Heart left ventricle (tissue), 13 donors: ENCODE results near the gene ASB7.

ENCODE experiments used
- CTCF ChIP-seq, 12 donors: fragments of 200-600 bp; sonication (generic) in 4 of 12; IDR thresholded peaks; one replicate each; pipeline versions ENCODE4 v1.5.0 to v1.8.0; 2018 to 2022; ENCODE audit warnings: antibody characterized with exemption in 12 of 12, mild to moderate bottlenecking in 5 of 12
- POLR2A ChIP-seq, 2 donors: fragments of 450-650 bp; IDR thresholded peaks; one replicate each; pipeline ENCODE4 v1.6.1; 2017; ENCODE audit warnings: antibody characterized with exemption in 2 of 2, mild to moderate bottlenecking in 2 of 2, moderate library complexity in 2 of 2
- donor health status: ischemic (EF 13 %, LVEDD 7.1; RV severe dilation, severe dysfunction).
- donor health status: DM: no; HTN: yes; CAD: no.
- donor health status: DM: no; HTN: no; CAD: no.
- donor health status: ischemic (EF 25% LVEDD 6.9; RV normal size, moderate dysfunction).
- donor health status: ischemic (EF 25% LVEDD 5.7; RV mildly dilated, moderate dysfunction).
- donor health status: ischemic (EF 35%, LVEDD 5.7; RV mildly dilated, moderate dysfunction).
- donor health status: nonischemic (EF 11% LVEDD 7.7; RV severe dilation, severe dysfunction).
- donor health status: DM: yes; HTN: yes; CAD: no.
- donor health status: PGD.
- donor health status: ischemic (EF 29% LVEDD 5.4; RV normal size, mild dysfunction).
- donor health status: nonischemic (EF 23%, LVEDD 6.1; RV moderate dilation, normal function).

GRCh38 chr15:100566850-100567628 is 35.4 kb upstream of the ASB7 start:
- no peak for TF ChIP-seq CTCF (IDR thresholded peaks at IDR 0.05)
- no peak for TF ChIP-seq POLR2A (IDR thresholded peaks at IDR 0.05)
